PC-9 (cell line): ENCODE results near the gene COL24A1.

Source experiments
- EZH2 ChIP-seq: fragments of 200-600 bp; sonication (generic); IDR thresholded peaks from 2 replicates; pipeline ENCODE4 v1.8.0; 2017; ENCODE audit warnings: antibody characterized with exemption, low read depth
- TF ChIP-seq, protein P1 (sequence below): fragments of 200-600 bp; sonication (generic); conservative IDR thresholded peaks from 2 replicates; pipeline ENCODE4 v1.6.1; 2017; ENCODE audit warnings: mixed run types, antibody characterized with exemption, mild to moderate bottlenecking, moderate library complexity

DNA sequence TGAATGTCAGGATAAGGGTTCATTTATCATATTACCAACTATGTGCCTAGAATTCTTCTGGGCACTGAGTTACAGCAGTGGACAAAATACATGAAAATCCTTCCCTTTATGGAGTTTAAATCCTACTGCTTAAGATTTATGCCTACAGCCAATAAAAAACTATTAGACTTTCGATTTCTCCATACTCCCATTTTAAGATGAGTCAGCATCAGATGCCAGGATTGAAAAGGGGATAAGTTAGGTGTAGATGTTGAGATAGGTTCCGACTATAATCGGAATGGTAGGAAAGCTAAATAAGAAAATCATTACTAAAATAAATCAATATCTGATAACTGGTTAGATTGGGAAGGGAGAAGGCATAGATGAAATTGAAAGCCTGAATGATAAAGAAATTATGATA is 3.2 kb upstream of the COL24A1 start:
- TF ChIP-seq, protein P1, sequence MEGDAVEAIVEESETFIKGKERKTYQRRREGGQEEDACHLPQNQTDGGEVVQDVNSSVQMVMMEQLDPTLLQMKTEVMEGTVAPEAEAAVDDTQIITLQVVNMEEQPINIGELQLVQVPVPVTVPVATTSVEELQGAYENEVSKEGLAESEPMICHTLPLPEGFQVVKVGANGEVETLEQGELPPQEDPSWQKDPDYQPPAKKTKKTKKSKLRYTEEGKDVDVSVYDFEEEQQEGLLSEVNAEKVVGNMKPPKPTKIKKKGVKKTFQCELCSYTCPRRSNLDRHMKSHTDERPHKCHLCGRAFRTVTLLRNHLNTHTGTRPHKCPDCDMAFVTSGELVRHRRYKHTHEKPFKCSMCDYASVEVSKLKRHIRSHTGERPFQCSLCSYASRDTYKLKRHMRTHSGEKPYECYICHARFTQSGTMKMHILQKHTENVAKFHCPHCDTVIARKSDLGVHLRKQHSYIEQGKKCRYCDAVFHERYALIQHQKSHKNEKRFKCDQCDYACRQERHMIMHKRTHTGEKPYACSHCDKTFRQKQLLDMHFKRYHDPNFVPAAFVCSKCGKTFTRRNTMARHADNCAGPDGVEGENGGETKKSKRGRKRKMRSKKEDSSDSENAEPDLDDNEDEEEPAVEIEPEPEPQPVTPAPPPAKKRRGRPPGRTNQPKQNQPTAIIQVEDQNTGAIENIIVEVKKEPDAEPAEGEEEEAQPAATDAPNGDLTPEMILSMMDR: no peak
- no peak for TF ChIP-seq EZH2
